Liver (tissue), 3 donors: ENCODE results near the gene TTC28.

ENCODE experiments used
- CTCF ChIP-seq: fragments of 150-350 bp; IDR thresholded peaks from 2 replicates; pipeline ENCODE4 v1.5.1; 2017; ENCODE audit warnings: improper control_type of control experiment, low read depth, low read length; ENCODE audit not compliant: missing input control
- EGR1 ChIP-seq, 2 donors: IDR thresholded peaks; 2 replicates each; pipeline ENCODE4 v1.6.1; 2016 to 2018; ENCODE audit warnings: antibody characterized with exemption in 2 of 2, low read depth in 2 of 2
- FOXA1 ChIP-seq: IDR thresholded peaks from 2 replicates; pipeline ENCODE4 v1.6.1; 2016; ENCODE audit warnings: antibody characterized with exemption
- GABPA ChIP-seq, 2 donors: IDR thresholded peaks in 1 of 2; conservative IDR thresholded peaks in 1 of 2; 2 replicates each; pipeline ENCODE4 v1.6.1; 2016; ENCODE audit warnings: antibody characterized with exemption in 2 of 2, mild to moderate bottlenecking in 1 of 2, moderate library complexity in 1 of 2
- HNF4A ChIP-seq, 2 donors: conservative IDR thresholded peaks; 2 replicates each; pipeline ENCODE4 v1.6.1; 2016; ENCODE audit warnings: antibody characterized with exemption in 2 of 2, mild to moderate bottlenecking in 2 of 2
- MAX ChIP-seq: IDR thresholded peaks from 2 replicates; pipeline ENCODE4 v1.6.1; 2016; ENCODE audit warnings: antibody characterized with exemption
- RAD21 ChIP-seq, 2 donors: IDR thresholded peaks; 2 replicates each; pipeline ENCODE4 v1.6.1; 2016; ENCODE audit warnings: antibody characterized with exemption in 2 of 2, mild to moderate bottlenecking in 2 of 2
- SP1 ChIP-seq: IDR thresholded peaks from 2 replicates; pipeline ENCODE4 v1.6.1; 2018; ENCODE audit warnings: antibody characterized with exemption, mild to moderate bottlenecking
- TAF1 ChIP-seq: conservative IDR thresholded peaks from 2 replicates; pipeline ENCODE4 v1.6.1; 2016; ENCODE audit warnings: antibody characterized with exemption, mild to moderate bottlenecking
- YY1 ChIP-seq: IDR thresholded peaks from 2 replicates; pipeline ENCODE4 v1.6.1; 2016; ENCODE audit warnings: antibody characterized with exemption, mild to moderate bottlenecking
- TF ChIP-seq, protein P1 (sequence below): IDR thresholded peaks from 2 replicates; pipeline ENCODE4 v1.6.1; 2016; ENCODE audit warnings: antibody characterized with exemption, mild to moderate bottlenecking
- donor health status: healthy.
- donor health status: healthy.

GRCh38 chr22:28593299-28593698 is 86.3 kb downstream of the TTC28 start:
- TF ChIP-seq HNF4A (conservative IDR thresholded peaks at IDR 0.05) (no peak), CTCF (no peak), MAX (no peak), YY1 (no peak), EGR1 (IDR thresholded peaks at IDR 0.05; ENCODE audit: low read depth in 2 of 2) (no peak), TAF1 (no peak), RAD21 (IDR thresholded peaks at IDR 0.05) (no peak), FOXA1 (no peak), SP1 (no peak), GABPA (IDR thresholded peaks at IDR 0.05 in 1 of 2, conservative IDR thresholded peaks at IDR 0.05 in 1 of 2) (no peak)
- TF ChIP-seq, protein P1, sequence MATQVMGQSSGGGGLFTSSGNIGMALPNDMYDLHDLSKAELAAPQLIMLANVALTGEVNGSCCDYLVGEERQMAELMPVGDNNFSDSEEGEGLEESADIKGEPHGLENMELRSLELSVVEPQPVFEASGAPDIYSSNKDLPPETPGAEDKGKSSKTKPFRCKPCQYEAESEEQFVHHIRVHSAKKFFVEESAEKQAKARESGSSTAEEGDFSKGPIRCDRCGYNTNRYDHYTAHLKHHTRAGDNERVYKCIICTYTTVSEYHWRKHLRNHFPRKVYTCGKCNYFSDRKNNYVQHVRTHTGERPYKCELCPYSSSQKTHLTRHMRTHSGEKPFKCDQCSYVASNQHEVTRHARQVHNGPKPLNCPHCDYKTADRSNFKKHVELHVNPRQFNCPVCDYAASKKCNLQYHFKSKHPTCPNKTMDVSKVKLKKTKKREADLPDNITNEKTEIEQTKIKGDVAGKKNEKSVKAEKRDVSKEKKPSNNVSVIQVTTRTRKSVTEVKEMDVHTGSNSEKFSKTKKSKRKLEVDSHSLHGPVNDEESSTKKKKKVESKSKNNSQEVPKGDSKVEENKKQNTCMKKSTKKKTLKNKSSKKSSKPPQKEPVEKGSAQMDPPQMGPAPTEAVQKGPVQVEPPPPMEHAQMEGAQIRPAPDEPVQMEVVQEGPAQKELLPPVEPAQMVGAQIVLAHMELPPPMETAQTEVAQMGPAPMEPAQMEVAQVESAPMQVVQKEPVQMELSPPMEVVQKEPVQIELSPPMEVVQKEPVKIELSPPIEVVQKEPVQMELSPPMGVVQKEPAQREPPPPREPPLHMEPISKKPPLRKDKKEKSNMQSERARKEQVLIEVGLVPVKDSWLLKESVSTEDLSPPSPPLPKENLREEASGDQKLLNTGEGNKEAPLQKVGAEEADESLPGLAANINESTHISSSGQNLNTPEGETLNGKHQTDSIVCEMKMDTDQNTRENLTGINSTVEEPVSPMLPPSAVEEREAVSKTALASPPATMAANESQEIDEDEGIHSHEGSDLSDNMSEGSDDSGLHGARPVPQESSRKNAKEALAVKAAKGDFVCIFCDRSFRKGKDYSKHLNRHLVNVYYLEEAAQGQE: no peak
